Measurements from ENCODE around the gene TUBG2.

DNA sequence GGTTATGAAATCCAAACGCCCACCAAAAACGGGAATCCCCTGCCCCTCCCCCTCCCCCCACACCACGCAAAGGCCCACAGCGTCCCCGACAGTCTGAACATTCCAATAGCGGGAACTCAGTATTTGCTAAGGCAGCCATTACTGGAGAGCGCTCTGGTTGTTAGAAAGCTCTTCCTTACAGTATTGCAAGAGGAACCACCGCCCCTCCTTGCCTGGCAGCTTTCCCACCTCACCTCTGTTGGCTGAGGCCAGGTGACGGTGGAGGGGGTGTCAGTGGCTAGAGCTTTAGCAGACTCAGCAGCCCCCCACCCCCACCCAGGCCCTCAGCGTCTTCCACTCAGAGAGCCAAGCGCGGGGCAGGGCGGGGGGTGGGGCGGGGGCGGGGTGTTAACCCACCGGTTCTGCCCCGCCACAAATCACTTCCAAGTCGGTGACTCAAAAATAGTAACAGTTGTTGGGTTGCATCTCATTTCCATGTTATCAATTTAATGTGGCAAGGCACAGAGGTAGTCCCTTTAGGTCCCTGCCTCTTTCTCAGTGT is 19.9 kb downstream of the TUBG2 start:
- TF ChIP-seq, protein P1, sequence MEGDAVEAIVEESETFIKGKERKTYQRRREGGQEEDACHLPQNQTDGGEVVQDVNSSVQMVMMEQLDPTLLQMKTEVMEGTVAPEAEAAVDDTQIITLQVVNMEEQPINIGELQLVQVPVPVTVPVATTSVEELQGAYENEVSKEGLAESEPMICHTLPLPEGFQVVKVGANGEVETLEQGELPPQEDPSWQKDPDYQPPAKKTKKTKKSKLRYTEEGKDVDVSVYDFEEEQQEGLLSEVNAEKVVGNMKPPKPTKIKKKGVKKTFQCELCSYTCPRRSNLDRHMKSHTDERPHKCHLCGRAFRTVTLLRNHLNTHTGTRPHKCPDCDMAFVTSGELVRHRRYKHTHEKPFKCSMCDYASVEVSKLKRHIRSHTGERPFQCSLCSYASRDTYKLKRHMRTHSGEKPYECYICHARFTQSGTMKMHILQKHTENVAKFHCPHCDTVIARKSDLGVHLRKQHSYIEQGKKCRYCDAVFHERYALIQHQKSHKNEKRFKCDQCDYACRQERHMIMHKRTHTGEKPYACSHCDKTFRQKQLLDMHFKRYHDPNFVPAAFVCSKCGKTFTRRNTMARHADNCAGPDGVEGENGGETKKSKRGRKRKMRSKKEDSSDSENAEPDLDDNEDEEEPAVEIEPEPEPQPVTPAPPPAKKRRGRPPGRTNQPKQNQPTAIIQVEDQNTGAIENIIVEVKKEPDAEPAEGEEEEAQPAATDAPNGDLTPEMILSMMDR (IDR thresholded peaks at IDR 0.05), result no peak
- no peak for TF ChIP-seq EZH2 (IDR thresholded peaks at IDR 0.05; ENCODE audit: borderline replicate concordance, insufficient read depth, low read depth, low read length, poor library complexity, severe bottlenecking)
